HepG2 (cell line): Measurements from ENCODE around the gene SDR39U1. TPM values are rescaled to one million over a fixed set of nuclear protein-coding genes. Genes with fewer than 3 reads are reported as not detected.

Experiments
- CEBPG ChIP-seq: IDR thresholded peaks from 2 replicates; pipeline ENCODE4 v1.6.1; 2016
- FOXK1 ChIP-seq: sonication (generic); formaldehyde crosslinking; IDR thresholded peaks from 2 replicates; pipeline ENCODE4 v1.4.0; 2020; ENCODE audit warnings: low read depth, missing genetic modification reagents, borderline replicate concordance
- FOXO1 ChIP-seq: sonication (generic); formaldehyde crosslinking; IDR thresholded peaks from 2 replicates; pipeline ENCODE4 v1.4.0; 2020; ENCODE audit warnings: missing genetic modification reagents
- HOMEZ ChIP-seq: IDR thresholded peaks from 2 replicates; pipeline ENCODE4 v1.6.1; 2016; ENCODE audit warnings: low read depth
- NFRKB ChIP-seq: fragments of 450-650 bp; IDR thresholded peaks from 2 replicates; pipeline ENCODE4 v1.6.1; 2017
- POLR2G ChIP-seq: fragments of 200-400 bp; formaldehyde crosslinking; IDR thresholded peaks from 2 replicates; pipeline ENCODE4 v1.6.1; 2018; ENCODE audit warnings: mild to moderate bottlenecking, low read depth, low read length, moderate library complexity
- RXRA ChIP-seq: sonication (generic); formaldehyde crosslinking; IDR thresholded peaks from 2 replicates; pipeline ENCODE4 v1.5.1; 2020; ENCODE audit warnings: missing genetic modification reagents
- ZBTB3 ChIP-seq: sonication (generic); formaldehyde crosslinking; IDR thresholded peaks from 2 replicates; pipeline ENCODE4 v1.4.0; 2020; ENCODE audit warnings: low read depth, mild to moderate bottlenecking, moderate library complexity, missing genetic modification reagents, borderline replicate concordance
- ZBTB39 ChIP-seq: sonication (generic); formaldehyde crosslinking; IDR thresholded peaks from 2 replicates; pipeline ENCODE4 v1.5.0; 2020; ENCODE audit warnings: missing genetic modification reagents
- ZFP36L2 ChIP-seq: sonication (generic); formaldehyde crosslinking; IDR thresholded peaks from 2 replicates; pipeline ENCODE4 v1.4.0; 2020; ENCODE audit warnings: missing genetic modification reagents
- ZHX2 ChIP-seq, 2 experiments: sonication (generic) in 1 of 2; formaldehyde crosslinking in 1 of 2; IDR thresholded peaks; 2 replicates each; pipeline versions ENCODE4 v1.6.1 to v1.9.0; 2014 to 2022; ENCODE audit warnings: antibody characterized with exemption in 1 of 2, borderline replicate concordance in 1 of 2, inconsistent platforms in 1 of 2, low read depth in 1 of 2, missing genetic modification reagents in 1 of 2
- ZNF12 ChIP-seq: sonication (generic); formaldehyde crosslinking; IDR thresholded peaks from 2 replicates; pipeline ENCODE4 v1.5.0; 2020; ENCODE audit warnings: missing genetic modification reagents
- ZNF121 ChIP-seq: sonication (generic); formaldehyde crosslinking; IDR thresholded peaks from 2 replicates; pipeline ENCODE4 v1.5.0; 2020; ENCODE audit warnings: mild to moderate bottlenecking, missing genetic modification reagents
- ZNF281 ChIP-seq: sonication (generic); formaldehyde crosslinking; IDR thresholded peaks from 2 replicates; pipeline ENCODE4 v1.4.0; 2020; ENCODE audit warnings: missing genetic modification reagents, borderline replicate concordance
- ZNF83 ChIP-seq: sonication (generic); formaldehyde crosslinking; IDR thresholded peaks from 2 replicates; pipeline ENCODE4 v1.4.0; 2020; ENCODE audit warnings: missing genetic modification reagents, mild to moderate bottlenecking, borderline replicate concordance
- polyA plus RNA-seq, 8 experiments: library from polyadenylated mRNA; depleted of rRNA in 3 of 8; stranded (reverse) in 7 of 8; unstranded in 1 of 8; fragments of >200 nt; fragmentation: Illumina TruSeq in 4 of 8; extraction: Trizol in 4 of 8; gene quantifications; 2 replicates each; pipeline versions ENCODE4 v1.2.1 to v1.2.3, GENCODE V29; 2011 to 2016; ENCODE audit warnings: low read depth in 4 of 8, missing spikeins in 1 of 8, mixed read lengths in 1 of 8; ENCODE audit not compliant: insufficient read depth in 1 of 8
- total RNA-seq, 5 experiments: library from RNA; depleted of rRNA; stranded (reverse); fragments of >200 nt; fragmentation: Illumina TruSeq; extraction: Trizol; gene quantifications; 2 replicates each; pipeline ENCODE4 v1.2.3, GENCODE V29; 2016; ENCODE audit warnings: low read depth in 1 of 5

The SDR39U1 gene
- total and polyA plus RNA-seq, 2 of the 13 experiments (the other 11 are each of a cell fraction or from before 2014, with no cell fraction given), result 34.4 to 129 TPM

GRCh38 chr14:24442240-24443052, at the start of gene SDR39U1 (continued):
- TF ChIP-seq ZHX2 (IDR thresholded peaks at IDR 0.05; ENCODE audit: low read depth) (peak; percentile 58; the same call in 1 of the 2 replicates), ZHX2 (CRISPR knock-in tag; IDR thresholded peaks at IDR 0.05; ENCODE audit: borderline replicate concordance) (peak; percentile 84), ZNF281 (CRISPR knock-in tag) (peak; percentile 43; the same call in 1 of the 2 replicates), POLR2G (peak; percentile 99), ZBTB3 (peak; percentile 82; the same call in 1 of the 2 replicates), FOXK1 (CRISPR knock-in tag) (peak; percentile 99), ZBTB39 (CRISPR knock-in tag) (no peak; the same call in 1 of the 2 replicates), ZFP36L2 (CRISPR knock-in tag) (peak; percentile 86; the same call in 1 of the 2 replicates), ZNF121 (CRISPR knock-in tag) (peak; percentile 74), FOXO1 (CRISPR knock-in tag) (peak; percentile 42), ZNF12 (peak; percentile 17; the same call in 1 of the 2 replicates), ZNF83 (CRISPR knock-in tag) (peak; percentile 50; the same call in 1 of the 2 replicates), HOMEZ (peak; percentile 93; the same call in 1 of the 2 replicates), CEBPG (CRISPR knock-in tag) (peak; percentile 90), RXRA (CRISPR knock-in tag) (peak; percentile 86), NFRKB (no peak)
